HepG2 (cell line): Measurements from ENCODE around the gene TCP11L1. TPM values are rescaled to one million over a fixed set of nuclear protein-coding genes. Genes with fewer than 3 reads are reported as not detected.
A peak's percentile ranks its signal among the peaks of the same experiment; 100 is the strongest.

Experiments
- ATAC-seq: fragments of 200-7000 bp; cut with Tn5 transposase; 3 replicates; pipeline ENCODE4 v1.9.1; 2020; ENCODE audit warnings: mild to moderate bottlenecking, moderate library complexity
- BruUV-seq: library from RNA; stranded (reverse); fragments of 400-500 nt; replicated peaks from 2 replicates; lab custom pipeline; 2021; lab: Mats Ljungman, UMichigan
- CTCF ChIA-PET: fragments of 300-600 bp; formaldehyde crosslinking; extraction: SDS; loops from one replicate; lab custom pipeline; 2021; ENCODE audit warnings: low total read pairs, inconsistent platforms, low intra/inter-chr PET ratio; lab: Yijun Ruan, JAX
- POLR2A ChIA-PET: fragments of 350-600 bp; sonication (Branson Sonifier 250); formaldehyde crosslinking; loops from one replicate; lab custom pipeline; 2020; ENCODE audit warnings: antibody characterized with exemption, inconsistent platforms; lab: Yijun Ruan, JAX
- DNase-seq: peaks from one replicate; pipeline ENCODE4 v3.0.0-alpha.2; 2015; ENCODE audit warnings: low spot score
- FAIRE-seq: peaks from 3 replicates; lab custom pipeline; 2011; peaks lifted over from hg19 to GRCh38; lab: Jason Lieb, UNC
- H2AFZ ChIP-seq: one replicate; pipeline ENCODE4 v1.6.1; 2011; ENCODE audit warnings: low read length, inconsistent platforms
- H3K27ac ChIP-seq: fragments of 300-600 bp; 3 replicates; pipeline ENCODE4 v1.8.0; 2011; ENCODE audit warnings: mixed run types, mild to moderate bottlenecking, mixed read lengths, low read length, inconsistent platforms; ENCODE audit not compliant: insufficient read depth; ENCODE audit errors: extremely low read length
- H3K27me3 ChIP-seq, 2 experiments: fragments of 200-600 bp in 1 of 2; 2 replicates in 1 of 2; 3 replicates in 1 of 2; pipeline versions ENCODE4 v1.6.0 to v1.8.0; 2011; ENCODE audit warnings: low read length in 2 of 2, mild to moderate bottlenecking in 2 of 2, moderate library complexity in 2 of 2, inconsistent platforms in 1 of 2; ENCODE audit not compliant: insufficient read depth in 2 of 2, control insufficient read depth in 1 of 2
- H3K36me3 ChIP-seq, 2 experiments: fragments of 200-600 bp in 1 of 2; replicated peaks in 1 of 2; 2 replicates in 1 of 2; 3 replicates in 1 of 2; pipeline versions ENCODE4 v1.5.1 to v1.8.0; 2011; ENCODE audit warnings: low read length in 2 of 2, inconsistent platforms in 1 of 2; ENCODE audit not compliant: insufficient read depth in 2 of 2, control insufficient read depth in 1 of 2
- H3K4me1 ChIP-seq: 2 replicates; pipeline ENCODE4 v1.5.1; 2012; ENCODE audit warnings: low read length, inconsistent platforms; ENCODE audit not compliant: insufficient read depth
- H3K4me2 ChIP-seq: 2 replicates; pipeline ENCODE4 v1.6.0; 2011; ENCODE audit warnings: low read depth, low read length, inconsistent platforms
- H3K4me3 ChIP-seq, 3 experiments: fragments of 200-600 bp in 1 of 3; sonication (generic), shearing (Covaris generic) in 1 of 3; replicated peaks in 1 of 3; 2 replicates each; pipeline ENCODE4 v1.5.1; 2011 to 2016; ENCODE audit warnings: low read length in 3 of 3, inconsistent platforms in 2 of 3, low read depth in 2 of 3, mild to moderate bottlenecking in 2 of 3, control low read depth in 1 of 3, mixed read lengths in 1 of 3; ENCODE audit not compliant: insufficient read depth in 1 of 3
- H3K79me2 ChIP-seq: one replicate; pipeline ENCODE4 v1.6.1; 2011; ENCODE audit warnings: low read length, inconsistent platforms; ENCODE audit not compliant: insufficient read depth
- H3K9ac ChIP-seq: 2 replicates; pipeline ENCODE4 v1.6.0; 2011; ENCODE audit warnings: mild to moderate bottlenecking, low read depth, low read length, inconsistent platforms; ENCODE audit not compliant: insufficient read depth
- H3K9me3 ChIP-seq: 2 replicates; pipeline ENCODE4 v1.5.1; 2012; ENCODE audit warnings: mild to moderate bottlenecking, low read length
- H4K20me1 ChIP-seq: 2 replicates; pipeline ENCODE4 v1.6.0; 2011; ENCODE audit warnings: inconsistent platforms, mild to moderate bottlenecking, low read length, moderate library complexity; ENCODE audit not compliant: insufficient read depth
- GATAD2A ChIP-seq: IDR thresholded peaks from 2 replicates; pipeline ENCODE4 v1.6.1; 2016
- GMEB1 ChIP-seq: sonication (generic); formaldehyde crosslinking; IDR thresholded peaks from 2 replicates; pipeline ENCODE4 v1.5.1; 2020; ENCODE audit warnings: missing genetic modification reagents, mild to moderate bottlenecking, borderline replicate concordance
- HDAC2 ChIP-seq: sonication (generic); formaldehyde crosslinking; IDR thresholded peaks from 2 replicates; pipeline ENCODE4 v1.4.0; 2020; ENCODE audit warnings: missing genetic modification reagents
- HNF4G ChIP-seq, 2 experiments: sonication (generic) in 1 of 2; formaldehyde crosslinking in 1 of 2; IDR thresholded peaks; 2 replicates each; pipeline versions ENCODE4 v1.4.0 to v1.6.1; 2011 to 2020; ENCODE audit warnings: borderline replicate concordance in 2 of 2, low read depth in 2 of 2, mild to moderate bottlenecking in 2 of 2, low read length in 1 of 2, missing genetic modification reagents in 1 of 2, moderate library complexity in 1 of 2
- HNRNPUL1 ChIP-seq: fragments of 200-400 bp; formaldehyde crosslinking; IDR thresholded peaks from 2 replicates; pipeline ENCODE4 v1.6.1; 2017; ENCODE audit warnings: low read depth, mild to moderate bottlenecking, low read length, moderate library complexity
- MAFF ChIP-seq: IDR thresholded peaks from 2 replicates; pipeline ENCODE4 v1.6.1; 2011; ENCODE audit warnings: low read depth, low read length, improper control_type of control experiment
- MAFK ChIP-seq, 2 experiments: IDR thresholded peaks in 1 of 2; conservative IDR thresholded peaks in 1 of 2; 2 replicates each; pipeline ENCODE4 v1.6.1; 2011; ENCODE audit warnings: improper control_type of control experiment in 2 of 2, low read length in 2 of 2
- NR2F6 ChIP-seq, 2 experiments: IDR thresholded peaks; 2 replicates each; pipeline ENCODE4 v1.6.1; 2016; ENCODE audit warnings: antibody characterized with exemption in 1 of 2, mild to moderate bottlenecking in 1 of 2
- PAXIP1 ChIP-seq: sonication (generic); formaldehyde crosslinking; conservative IDR thresholded peaks from 2 replicates; pipeline ENCODE4 v1.4.0; 2020; ENCODE audit warnings: mild to moderate bottlenecking, missing genetic modification reagents, moderate library complexity
- RBFOX2 ChIP-seq: fragments of 200-400 bp; formaldehyde crosslinking; IDR thresholded peaks from 2 replicates; pipeline ENCODE4 v1.6.1; 2017; ENCODE audit warnings: low read depth, mild to moderate bottlenecking, low read length
- TCF7L2 ChIP-seq: IDR thresholded peaks from 2 replicates; pipeline ENCODE4 v1.6.1; 2011; ENCODE audit warnings: mild to moderate bottlenecking, low read depth, low read length, moderate library complexity
- WIZ ChIP-seq: sonication (generic); formaldehyde crosslinking; IDR thresholded peaks from 2 replicates; pipeline ENCODE4 v1.5.1; 2020; ENCODE audit warnings: mild to moderate bottlenecking, missing genetic modification reagents
- WGBS: methylation state at CpG from one replicate; pipeline ENCODE4 v1.1.6; 2017; ENCODE audit warnings: low lambda C conversion rate; 5-methylcytosine and 5-hydroxymethylcytosine counted together
- in situ Hi-C: cut with HindIII; loops from 2 replicates; pipeline ENCODE4 v1.10.0; 2017; ENCODE audit warnings: low pct_unique_long_range_greater_than_20kb; ENCODE audit not compliant: extremely low pct_ligation_motif_present
- intact Hi-C: fragments of 100-400 bp; cut with micrococcal nuclease; formaldehyde crosslinking; loops from one replicate; pipeline ENCODE4 v1.10.0; 2022; ENCODE audit not compliant: unreplicated experiment
- polyA plus RNA-seq, 8 experiments: library from polyadenylated mRNA; depleted of rRNA in 3 of 8; stranded (reverse) in 7 of 8; unstranded in 1 of 8; fragments of >200 nt; fragmentation: Illumina TruSeq in 4 of 8; extraction: Trizol in 4 of 8; gene quantifications; 2 replicates each; pipeline versions ENCODE4 v1.2.1 to v1.2.3, GENCODE V29; 2011 to 2016; ENCODE audit warnings: low read depth in 4 of 8, missing spikeins in 1 of 8, mixed read lengths in 1 of 8; ENCODE audit not compliant: insufficient read depth in 1 of 8
- total RNA-seq, 5 experiments: library from RNA; depleted of rRNA; stranded (reverse); fragments of >200 nt; fragmentation: Illumina TruSeq; extraction: Trizol; gene quantifications; 2 replicates each; pipeline ENCODE4 v1.2.3, GENCODE V29; 2016; ENCODE audit warnings: low read depth in 1 of 5

TCP11L1 gene
- total and polyA plus RNA-seq, 2 of the 13 experiments (the other 11 are each of a cell fraction or from before 2014, with no cell fraction given): 7.9 to 10.1 TPM

GRCh38 chr11:33033493-33033892 lies 5.9 kb upstream of the TCP11L1 start:
- ATAC-seq (no peak), FAIRE-seq (no peak), DNase-seq (no peak)
- Histone ChIP-seq H3K4me3 (no peak overlapping the region), H3K36me3 (peaks cover 1 to 24% of the 10 kb centered on the region in 2 experiments; a peak in 4 of 5 replicates), H3K4me1 (peaks cover 28% of the 10 kb centered on the region), H3K4me2 (no peak overlapping the region), H3K27me3 (no peaks in the 10 kb centered on the region; a peak in 1 of 5 replicates), H3K9ac (no peak overlapping the region), H3K27ac (no peak overlapping the region), H3K79me2 (no peaks in the 10 kb centered on the region), H3K9me3 (no peaks in the 10 kb centered on the region), H2AFZ (no peak overlapping the region), H4K20me1 (no peaks in the 10 kb centered on the region)
- ChIA-PET POLR2A (no interaction called here), CTCF (no interaction called here)
- intact Hi-C loops (no loop called here), in situ Hi-C loops (no loop called here)
- WGBS: 69% methylated on average over 4 of the region's 4 CpGs
- BruUV-seq: no TSS peak
- TF ChIP-seq GATAD2A (CRISPR knock-in tag) (no peak), MAFK (conservative IDR thresholded peaks at IDR 0.05 in 1 of 2, IDR thresholded peaks at IDR 0.05 in 1 of 2; ENCODE audit: low read length in 2 of 2) (peak; percentile 32 to 64; a peak in 3 of 4 replicates), MAFF (peak; percentile 53; the same call in 1 of the 2 replicates)

- Histone ChIP-seq H3K9me3 (no peaks in the 10 kb centered on the region), H3K9ac (peak overlapping the region; percentile 35; the same call in 1 of the 2 replicates), H3K79me2 (no peaks in the 10 kb centered on the region), H3K36me3 (peaks cover 1 to 17% of the 10 kb centered on the region in 2 experiments; a peak in 3 of 5 replicates), H3K4me3 (peak overlapping the region in 2 of 3 experiments; percentile 11 to 27; a peak in 1 of 6 replicates), H2AFZ (no peak overlapping the region), H3K27me3 (no peaks in the 10 kb centered on the region; a peak in 1 of 5 replicates), H3K4me2 (peak overlapping the region; percentile 52), H3K27ac (peak overlapping the region; percentile 62), H3K4me1 (peaks cover 31% of the 10 kb centered on the region), H4K20me1 (no peaks in the 10 kb centered on the region)
- DNase-seq (peak; percentile 29), ATAC-seq (peak; percentile 13; the same call in 2 of the 3 replicates), FAIRE-seq (peak; percentile 65)
- ChIA-PET CTCF (no interaction called here), POLR2A (interaction anchor here (0.6 to 1.8 kb wide), 8 partner anchors 9 to 174 kb away, joined by 3 to 15 read pairs (median 3); partner anchors contain the start of gene DEPDC7)
- WGBS: 8% methylated on average over 1 of the region's 1 CpG
- BruUV-seq: no TSS peak
- intact Hi-C loops (loop anchor here (5.0 kb wide), 1 partner anchor 943 kb away; the partner anchor contains the start of gene RCN1), in situ Hi-C loops (no loop called here)
- TF ChIP-seq HNF4G (IDR thresholded peaks at IDR 0.05; ENCODE audit: borderline replicate concordance, low read depth, low read length) (peak; percentile 33; the same call in 1 of the 2 replicates), HNF4G (CRISPR knock-in tag; IDR thresholded peaks at IDR 0.05; ENCODE audit: borderline replicate concordance, low read depth) (no peak), TCF7L2 (no peak), HNRNPUL1 (0 out of 2 replicates have a peak, but pooled peaks have one; percentile 34), PAXIP1 (CRISPR knock-in tag) (peak; percentile 59), WIZ (CRISPR knock-in tag) (no peak), HDAC2 (CRISPR knock-in tag) (no peak), GMEB1 (no peak), RBFOX2 (0 out of 2 replicates have a peak, but pooled peaks have one; percentile 23), NR2F6 (IDR thresholded peaks at IDR 0.05) (0 out of 2 replicates have a peak, but pooled peaks have one; percentile 9), NR2F6 (CRISPR knock-in tag; IDR thresholded peaks at IDR 0.05) (no peak)
These were observed 4.4 kb upstream of the TCP11L1 start for GRCh38 chr11:33035011-33035410.
